Keratinocyte (primary cell): ENCODE measurements around the gene G6PC3. TPM values are rescaled to one million over a fixed set of nuclear protein-coding genes. Genes with fewer than 3 reads are reported as not detected.

Experiments used
- DNase-seq: peaks from one replicate; pipeline ENCODE4 v3.0.0-alpha.2; 2011; ENCODE audit warnings: low read depth, missing footprints, low spot score
- FAIRE-seq: peaks from 2 replicates; lab custom pipeline; 2011; peaks lifted over from hg19 to GRCh38; lab: Jason Lieb, UNC
- H2AFZ ChIP-seq: 2 replicates; pipeline ENCODE4 v1.6.0; 2012; ENCODE audit warnings: low read length, control low read depth, inconsistent platforms; ENCODE audit not compliant: control insufficient read depth
- H3K27ac ChIP-seq: 2 replicates; pipeline ENCODE4 v1.5.1; 2011; ENCODE audit warnings: low read length; ENCODE audit not compliant: control insufficient read depth, insufficient read depth
- H3K27me3 ChIP-seq: 3 replicates; pipeline ENCODE4 v1.6.0; 2011; ENCODE audit warnings: low read length; ENCODE audit not compliant: control insufficient read depth, insufficient read depth; ENCODE audit errors: extremely low read depth
- H3K36me3 ChIP-seq, 2 experiments: 2 replicates in 1 of 2; 3 replicates in 1 of 2; pipeline ENCODE4 v1.5.1; 2011; ENCODE audit warnings: low read length in 2 of 2, mild to moderate bottlenecking in 1 of 2; ENCODE audit not compliant: control insufficient read depth in 2 of 2, insufficient read depth in 2 of 2; ENCODE audit errors: extremely low read depth in 1 of 2
- H3K4me1 ChIP-seq: 3 replicates; pipeline ENCODE4 v1.5.1; 2011; ENCODE audit warnings: low read length; ENCODE audit not compliant: control insufficient read depth, insufficient read depth; ENCODE audit errors: extremely low read depth
- H3K4me2 ChIP-seq: 3 replicates; pipeline ENCODE4 v1.6.0; 2011; ENCODE audit warnings: low read depth, low read length; ENCODE audit not compliant: control insufficient read depth, insufficient read depth; ENCODE audit errors: extremely low read depth
- H3K4me3 ChIP-seq, 3 experiments: fragments of 200-600 bp in 1 of 3; sonication (generic) in 1 of 3; 2 replicates in 2 of 3; 3 replicates in 1 of 3; pipeline ENCODE4 v1.5.1; 2011 to 2016; ENCODE audit warnings: low read length in 3 of 3, mild to moderate bottlenecking in 3 of 3, control low read depth in 2 of 3, inconsistent platforms in 1 of 3, low read depth in 1 of 3, mixed read lengths in 1 of 3, mixed run types in 1 of 3, moderate library complexity in 1 of 3; ENCODE audit not compliant: control insufficient read depth in 2 of 3, insufficient read depth in 2 of 3; ENCODE audit errors: extremely low read depth in 1 of 3
- H3K79me2 ChIP-seq: 2 replicates; pipeline ENCODE4 v1.6.0; 2012; ENCODE audit warnings: low read length; ENCODE audit not compliant: control insufficient read depth, insufficient read depth
- H3K9ac ChIP-seq: 3 replicates; pipeline ENCODE4 v1.6.0; 2011; ENCODE audit warnings: low read length; ENCODE audit not compliant: control insufficient read depth, insufficient read depth; ENCODE audit errors: extremely low read depth
- H3K9me1 ChIP-seq: 3 replicates; pipeline ENCODE4 v1.6.0; 2011; ENCODE audit warnings: low read length; ENCODE audit not compliant: control insufficient read depth, insufficient read depth; ENCODE audit errors: extremely low read depth
- H3K9me3 ChIP-seq: 2 replicates; pipeline ENCODE4 v1.5.1; 2012; ENCODE audit warnings: low read depth, low read length; ENCODE audit not compliant: control insufficient read depth
- H4K20me1 ChIP-seq: 3 replicates; pipeline ENCODE4 v1.6.0; 2011; ENCODE audit warnings: low read length; ENCODE audit not compliant: control insufficient read depth, insufficient read depth; ENCODE audit errors: extremely low read depth
- EZH2 ChIP-seq: IDR thresholded peaks from one replicate; pipeline ENCODE4 v1.6.1; 2012; ENCODE audit warnings: inconsistent platforms, mild to moderate bottlenecking, low read length, moderate library complexity
- dilution Hi-C: fragments of 300-500 bp; cut with MboI; formaldehyde crosslinking; loops from one replicate; pipeline ENCODE4 v1.7.0; 2020; ENCODE audit warnings: low sequenced_read_pairs; ENCODE audit not compliant: extremely low pct_ligation_motif_present
- polyA plus RNA-seq, 5 experiments: library from polyadenylated mRNA; depleted of rRNA in 3 of 5; stranded (reverse) in 3 of 5; stranded (forward) in 1 of 5; unstranded in 1 of 5; fragments of >200 nt; gene quantifications; 1 replicate in 1 of 5; 2 replicates in 3 of 5; 3 replicates in 1 of 5; pipeline versions ENCODE4 v1.2.1 to v1.2.3, GENCODE V29; 2011 to 2012; ENCODE audit warnings: missing spikeins in 2 of 5, low read depth in 1 of 5, low replicate concordance in 1 of 5
- TF ChIP-seq, protein P1 (sequence below), 3 experiments: IDR thresholded peaks in 1 of 3; conservative IDR thresholded peaks in 1 of 3; optimal IDR thresholded peaks in 1 of 3; 2 replicates in 2 of 3; 3 replicates in 1 of 3; pipeline versions ENCODE3 to v1.5.1; 2011; ENCODE audit warnings: low read length in 3 of 3, mild to moderate bottlenecking in 3 of 3, moderate library complexity in 2 of 3, control low read depth in 1 of 3, inconsistent platforms in 1 of 3; ENCODE audit not compliant: insufficient read depth in 2 of 3; ENCODE audit errors: extremely low read depth in 1 of 3

G6PC3 gene
- polyA plus RNA-seq, 1 donor (not counting 4 experiments of a cell fraction or from before 2014, with no cell fraction given), result 28.0 TPM

DNA sequence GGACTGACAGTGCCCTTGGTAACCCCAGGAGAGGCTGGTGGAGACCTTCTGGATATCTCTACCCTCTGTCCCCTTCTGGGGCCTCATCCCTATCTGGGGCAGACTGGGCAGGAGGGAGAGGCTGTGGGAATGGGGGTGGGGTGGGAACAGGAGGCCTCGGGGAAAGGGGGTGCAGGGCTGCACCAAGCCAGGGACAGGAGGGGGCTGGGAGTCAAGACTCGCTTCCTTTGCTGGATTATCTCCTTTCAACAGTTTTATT lies 24.8 kb downstream of the G6PC3 start:
- DNase-seq (no peak), FAIRE-seq (no peak)
- TF ChIP-seq EZH2, result no peak
- TF ChIP-seq, protein P1, sequence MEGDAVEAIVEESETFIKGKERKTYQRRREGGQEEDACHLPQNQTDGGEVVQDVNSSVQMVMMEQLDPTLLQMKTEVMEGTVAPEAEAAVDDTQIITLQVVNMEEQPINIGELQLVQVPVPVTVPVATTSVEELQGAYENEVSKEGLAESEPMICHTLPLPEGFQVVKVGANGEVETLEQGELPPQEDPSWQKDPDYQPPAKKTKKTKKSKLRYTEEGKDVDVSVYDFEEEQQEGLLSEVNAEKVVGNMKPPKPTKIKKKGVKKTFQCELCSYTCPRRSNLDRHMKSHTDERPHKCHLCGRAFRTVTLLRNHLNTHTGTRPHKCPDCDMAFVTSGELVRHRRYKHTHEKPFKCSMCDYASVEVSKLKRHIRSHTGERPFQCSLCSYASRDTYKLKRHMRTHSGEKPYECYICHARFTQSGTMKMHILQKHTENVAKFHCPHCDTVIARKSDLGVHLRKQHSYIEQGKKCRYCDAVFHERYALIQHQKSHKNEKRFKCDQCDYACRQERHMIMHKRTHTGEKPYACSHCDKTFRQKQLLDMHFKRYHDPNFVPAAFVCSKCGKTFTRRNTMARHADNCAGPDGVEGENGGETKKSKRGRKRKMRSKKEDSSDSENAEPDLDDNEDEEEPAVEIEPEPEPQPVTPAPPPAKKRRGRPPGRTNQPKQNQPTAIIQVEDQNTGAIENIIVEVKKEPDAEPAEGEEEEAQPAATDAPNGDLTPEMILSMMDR (optimal IDR thresholded peaks at IDR 0.05 in 1 of 3, IDR thresholded peaks at IDR 0.05 in 1 of 3, conservative IDR thresholded peaks at IDR 0.05 in 1 of 3; ENCODE audit: extremely low read depth in 1 of 3, insufficient read depth in 2 of 3, low read length in 3 of 3), result no peak
- Histone ChIP-seq H3K27me3 (no peaks in the 10 kb centered on the region), H3K36me3 (peaks cover 0 to 2% of the 10 kb centered on the region in 2 experiments), H3K9me3 (no peaks in the 10 kb centered on the region), H3K9ac (peak overlapping the region; percentile 30), H3K4me2 (peak overlapping the region; percentile 88), H3K4me1 (peaks cover 18% of the 10 kb centered on the region), H3K79me2 (no peaks in the 10 kb centered on the region), H2AFZ (no peak overlapping the region), H3K9me1 (no peaks in the 10 kb centered on the region), H3K4me3 (no peak overlapping the region), H4K20me1 (no peaks in the 10 kb centered on the region), H3K27ac (no peak overlapping the region)
- dilution Hi-C loops, result no loop called here

DNA sequence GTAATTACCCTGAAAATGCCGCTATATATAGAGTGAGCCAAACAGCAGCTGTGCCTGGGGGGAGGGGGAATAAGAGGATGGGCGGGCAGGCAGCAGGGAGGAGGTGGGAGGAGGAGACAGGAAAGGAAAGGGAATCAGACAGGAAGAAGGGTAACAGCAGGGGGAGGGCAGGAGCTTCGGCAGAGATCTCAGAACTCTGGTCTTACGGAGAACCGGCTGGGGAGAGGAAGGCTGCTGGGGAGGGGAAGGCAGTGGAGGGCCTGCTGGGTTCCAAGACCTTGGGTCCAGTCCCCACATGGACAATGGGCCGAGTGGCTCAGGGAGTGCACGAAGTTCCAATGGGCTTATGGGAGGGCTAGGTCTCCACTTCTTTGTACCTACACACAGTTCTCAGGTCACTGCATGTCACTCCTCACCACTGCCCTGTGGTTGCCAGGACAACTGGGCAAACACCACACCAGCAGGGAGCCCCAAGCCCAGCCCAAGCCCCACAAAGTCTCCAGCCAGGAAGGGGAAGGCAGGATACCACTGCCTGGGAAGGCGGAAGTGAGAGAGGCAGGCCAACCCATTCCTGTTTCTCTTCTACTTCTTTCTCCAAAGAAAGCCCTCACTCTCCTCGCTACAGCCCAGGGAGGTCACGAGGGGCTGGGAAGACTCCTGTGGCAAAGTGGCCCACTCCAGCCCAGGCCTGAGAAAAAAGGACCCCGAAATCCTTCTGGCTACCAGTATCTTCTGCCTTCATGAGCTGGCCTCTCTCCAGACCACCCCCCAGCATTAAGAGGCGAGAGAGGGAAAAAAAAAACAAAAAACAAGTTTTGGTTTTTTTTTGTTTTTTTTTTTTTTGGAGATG lies 25.3 kb downstream of the G6PC3 start:
- peak overlapping the region; percentile 86 for H3K27ac ChIP-seq
- H3K9me1 ChIP-seq, result no peaks in the 10 kb centered on the region
- peak; percentile 50 for DNase-seq
- dilution Hi-C loops, result no loop called here
- peak overlapping the region; percentile 74 for H3K9ac ChIP-seq
- H3K4me1 ChIP-seq, result peaks cover 18% of the 10 kb centered on the region
- peak overlapping the region in 2 of 3 experiments; percentile 43 to 52 for H3K4me3 ChIP-seq
- no peak for TF ChIP-seq EZH2
- TF ChIP-seq, protein P1 (optimal IDR thresholded peaks at IDR 0.05 in 1 of 3, IDR thresholded peaks at IDR 0.05 in 1 of 3, conservative IDR thresholded peaks at IDR 0.05 in 1 of 3; ENCODE audit: extremely low read depth in 1 of 3, insufficient read depth in 2 of 3, low read length in 3 of 3), result peak in 1 of 3 experiments; percentile 2
- peak overlapping the region; percentile 88 for H3K4me2 ChIP-seq
- H2AFZ ChIP-seq, result peak overlapping the region; percentile 95
- no peaks in the 10 kb centered on the region for H3K9me3 ChIP-seq
- peaks cover 0 to 2% of the 10 kb centered on the region in 2 experiments for H3K36me3 ChIP-seq
- no peaks in the 10 kb centered on the region for H3K27me3 ChIP-seq
- H3K79me2 ChIP-seq, result no peaks in the 10 kb centered on the region
- FAIRE-seq, result peak; percentile 56
- no peaks in the 10 kb centered on the region for H4K20me1 ChIP-seq
